GM19328 (cell line): ENCODE measurements around the gene CREB3L1.
A peak's percentile ranks its signal among the peaks of the same experiment; 100 is the strongest.
"Not testable (repeated sequence)": the region's sequence is repeated elsewhere in the genome, so short reads cannot be mapped to it uniquely, and the experiment has no call there.

ENCODE experiments used
- ATAC-seq: cut with Tn5 transposase; IDR thresholded peaks from one replicate; pipeline ENCODE4 v1.9.1; 2021; ENCODE audit warnings: mild to moderate bottlenecking, moderate library complexity; ENCODE audit not compliant: unreplicated experiment

CREB3L1 gene

DNA sequence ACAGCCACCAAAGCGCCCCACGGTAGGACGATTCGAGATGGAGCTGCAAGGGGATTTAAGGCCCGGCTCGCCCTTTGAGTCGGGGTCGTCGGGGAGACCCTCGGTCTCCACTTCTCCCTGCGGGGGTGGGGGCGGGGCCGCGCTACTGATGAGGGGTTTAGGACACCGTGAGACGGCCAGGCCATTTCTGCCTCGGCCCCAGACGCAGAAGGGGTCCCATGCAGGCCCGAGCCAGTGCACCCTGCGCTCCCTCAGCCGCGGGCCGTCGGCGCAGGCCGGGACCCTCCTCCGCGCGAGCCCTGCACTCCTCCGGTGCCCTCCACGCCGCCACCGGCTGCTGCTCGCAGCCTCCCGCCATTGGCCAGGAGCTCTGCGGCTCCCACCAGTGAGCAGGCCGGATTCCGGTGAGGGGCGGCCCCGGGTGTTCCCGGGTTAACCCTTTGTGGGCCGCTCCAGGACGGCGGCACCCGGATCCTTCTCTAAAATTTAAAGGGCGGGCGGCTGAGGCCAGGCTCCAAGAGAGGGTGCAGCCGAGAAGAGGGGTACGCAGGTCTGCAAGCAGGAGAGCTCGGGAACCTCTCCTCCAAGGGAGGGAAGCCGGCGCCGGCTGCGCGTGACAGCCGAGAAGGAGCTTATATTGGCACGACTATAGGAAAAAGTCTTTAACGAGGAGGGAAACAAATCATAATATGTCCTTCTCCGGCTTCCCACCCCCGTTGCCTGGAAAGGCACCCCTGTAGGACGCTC is 18.0 kb downstream of the CREB3L1 start:
- ATAC-seq: peak; percentile 80

DNA sequence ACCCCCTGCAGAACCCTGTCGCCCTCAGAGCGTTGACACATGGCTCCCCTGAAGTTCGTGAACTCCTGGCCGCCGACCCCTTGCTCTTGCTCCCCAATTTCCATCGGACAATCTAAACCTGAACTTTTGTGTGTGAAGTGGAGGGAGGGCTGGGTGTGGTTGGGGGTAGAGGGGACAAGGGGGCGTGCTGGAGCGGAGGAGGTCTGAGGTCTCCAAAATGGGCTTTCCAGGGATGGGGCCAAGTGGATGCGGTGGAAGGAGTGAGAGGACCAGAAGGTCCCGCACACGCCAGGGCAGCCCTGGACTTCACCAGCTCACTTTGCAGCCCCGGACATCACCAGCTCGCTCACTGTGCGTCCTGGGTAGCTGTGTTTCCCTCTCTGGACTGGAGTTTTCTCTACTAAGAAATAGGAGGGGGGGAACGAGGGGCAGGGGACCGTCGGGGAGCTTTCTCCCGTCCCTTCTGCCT is 18.6 kb downstream of the CREB3L1 start:
- no peak for ATAC-seq

DNA sequence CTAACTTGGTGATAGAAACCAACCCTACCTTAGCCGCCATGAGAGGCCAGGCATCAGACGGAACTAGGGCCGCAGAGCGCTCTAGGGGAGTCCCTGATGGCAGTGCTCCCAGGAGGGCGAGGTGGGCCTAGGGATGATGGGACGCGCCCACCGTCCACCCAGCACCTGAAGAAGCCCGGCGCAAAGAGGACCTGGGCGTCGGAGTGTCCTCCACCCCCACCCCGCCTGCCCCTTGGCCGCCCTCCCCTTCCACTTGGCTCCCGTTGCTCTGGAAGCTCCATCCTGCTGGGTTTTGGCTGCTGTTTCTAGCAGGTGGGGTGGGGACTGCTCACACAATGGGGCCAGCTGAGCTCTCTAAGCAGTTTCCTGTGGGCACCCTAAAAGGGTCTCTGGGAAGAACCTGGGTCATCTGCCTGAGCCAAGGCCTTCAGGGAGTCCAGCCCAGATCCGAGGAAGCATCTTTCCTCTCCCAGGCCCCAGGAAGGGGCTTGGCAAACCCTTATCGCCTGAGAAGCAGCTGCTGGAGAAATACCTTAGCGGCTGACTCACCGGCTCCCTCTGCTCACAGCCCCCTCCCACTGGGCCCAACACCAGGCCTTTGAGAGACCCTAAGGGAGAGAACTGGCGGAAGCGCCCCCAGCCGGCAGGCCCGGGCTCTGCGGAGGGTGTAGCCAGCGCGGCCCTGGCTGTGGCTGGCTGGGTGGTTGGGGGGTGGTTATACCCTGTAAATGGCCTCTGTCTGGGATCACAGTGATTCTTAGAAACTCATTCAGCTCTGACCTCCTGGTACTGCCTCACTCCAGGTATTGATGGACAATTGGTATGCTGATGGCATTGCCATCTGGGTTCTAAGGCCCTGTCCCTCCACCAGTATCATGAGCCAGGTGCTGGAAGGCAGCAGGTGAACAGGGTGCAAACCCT is 19.3 kb downstream of the CREB3L1 start:
- no peak for ATAC-seq

DNA sequence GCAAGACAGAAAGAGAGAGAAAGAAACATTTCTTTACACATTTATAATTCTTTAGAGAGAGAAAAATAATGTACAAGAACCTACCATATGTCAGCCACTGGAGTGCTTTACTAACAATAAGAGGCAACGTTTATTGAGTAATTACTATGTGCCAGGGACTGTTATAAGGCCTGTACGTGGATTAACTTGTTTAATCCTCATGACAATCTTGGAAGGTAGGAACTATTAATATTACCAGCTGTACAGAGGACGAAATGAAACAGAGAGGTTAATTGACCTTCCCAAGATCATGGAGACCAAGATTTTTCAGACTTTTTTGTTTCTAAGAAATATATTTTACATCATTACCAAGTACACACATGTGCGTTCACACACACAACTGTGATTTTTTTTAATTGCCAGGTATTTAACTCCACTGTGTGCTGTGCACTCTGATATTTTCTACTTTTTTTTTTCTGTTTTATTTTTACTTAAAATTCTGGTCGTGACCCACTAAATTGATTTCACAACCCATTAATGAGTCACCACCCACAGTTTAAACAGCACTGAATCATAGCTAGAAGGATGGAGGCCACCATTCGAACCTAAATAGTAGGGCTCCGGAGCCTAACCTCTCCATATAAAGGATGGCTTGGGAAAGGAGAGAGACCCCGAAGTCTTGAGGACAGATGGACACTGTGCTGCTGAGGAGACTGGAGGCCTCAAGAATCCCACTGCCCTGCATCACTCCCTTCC is 21.4 kb downstream of the CREB3L1 start:
- ATAC-seq: no peak

DNA sequence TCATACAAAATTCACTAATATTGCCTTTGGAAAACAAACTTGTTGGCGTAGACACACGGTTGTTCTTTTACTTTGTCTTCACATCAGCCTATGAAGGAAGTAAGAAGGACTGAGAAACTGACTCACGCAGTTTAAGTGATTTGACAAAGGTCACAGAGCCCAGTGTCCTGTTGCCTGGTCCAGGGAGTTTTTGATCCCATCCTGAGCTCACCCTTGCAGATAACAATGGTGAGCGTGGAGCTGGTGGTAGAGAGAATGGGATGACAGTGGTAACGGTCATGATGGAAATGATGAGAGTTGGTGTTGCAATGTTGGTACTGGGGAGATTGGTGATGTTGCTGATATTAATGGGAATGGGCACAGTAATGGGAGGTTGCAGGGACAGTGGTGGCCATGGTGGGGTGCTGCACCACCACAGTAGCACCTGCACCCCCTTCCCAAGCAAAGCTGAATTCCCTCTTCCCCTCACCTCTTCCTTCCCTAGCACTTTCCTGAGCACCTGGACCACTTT is 22.0 kb downstream of the CREB3L1 start:
- no peak for ATAC-seq

DNA sequence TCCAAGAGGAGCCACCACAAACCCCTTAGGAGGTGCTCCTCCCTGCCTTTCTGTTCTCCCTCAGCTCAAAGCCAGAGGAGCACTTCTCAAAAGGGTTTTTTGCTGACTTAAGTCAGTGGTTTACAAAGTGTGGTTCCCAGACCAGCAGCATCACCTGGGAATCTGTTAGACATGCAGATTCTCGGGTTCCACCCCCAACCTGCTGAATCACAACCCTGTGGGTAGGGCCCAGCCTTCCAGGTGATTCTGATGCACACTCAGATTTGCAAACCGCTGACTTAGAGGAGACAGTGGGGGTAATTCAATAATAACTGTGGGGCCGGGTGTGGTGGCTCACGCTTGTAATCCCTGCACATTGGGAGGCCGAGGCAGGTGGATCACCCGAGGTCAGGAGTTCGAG is 22.8 kb downstream of the CREB3L1 start:
- ATAC-seq: no peak

DNA sequence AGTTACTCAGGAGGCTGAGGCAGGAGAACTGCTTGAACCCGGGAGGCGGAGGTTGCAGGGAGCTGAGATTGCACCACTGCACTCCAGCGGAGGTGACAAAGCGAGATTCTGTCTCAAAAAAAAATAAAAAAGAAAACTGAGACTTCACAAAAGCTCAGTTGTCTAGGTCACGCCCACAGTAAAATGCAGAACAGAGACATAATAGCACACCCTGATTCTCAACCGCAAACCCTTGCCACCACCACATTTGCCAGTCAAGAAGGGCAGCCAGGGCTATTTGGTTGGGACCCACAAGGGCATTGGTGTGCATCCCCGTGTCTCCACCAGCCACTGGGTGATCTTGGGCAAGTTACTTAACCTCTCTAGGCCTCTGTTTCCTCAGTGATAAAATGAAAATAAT is 25.4 kb downstream of the CREB3L1 start:
- ATAC-seq: no peak

DNA sequence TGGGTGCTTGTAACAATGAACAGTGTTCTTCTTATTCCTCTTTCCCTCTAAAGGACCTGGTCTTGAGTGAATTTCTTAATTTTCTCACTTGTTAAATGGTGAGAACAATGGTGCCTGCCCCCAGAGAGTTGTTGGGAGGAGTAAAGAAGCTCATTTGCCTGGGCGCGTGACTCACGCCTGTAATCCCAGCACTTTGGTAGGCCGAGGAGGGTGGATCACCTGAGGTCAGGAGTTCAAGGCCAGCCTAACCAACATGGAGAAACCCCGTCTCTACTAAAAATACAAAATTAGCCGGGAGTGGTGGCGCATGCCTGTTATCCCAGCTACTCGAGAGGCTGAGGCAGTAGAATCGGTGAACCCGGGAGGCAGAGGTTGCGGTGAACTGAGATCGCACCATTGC is 26.6 kb downstream of the CREB3L1 start:
- ATAC-seq: not testable (repeated sequence)

DNA sequence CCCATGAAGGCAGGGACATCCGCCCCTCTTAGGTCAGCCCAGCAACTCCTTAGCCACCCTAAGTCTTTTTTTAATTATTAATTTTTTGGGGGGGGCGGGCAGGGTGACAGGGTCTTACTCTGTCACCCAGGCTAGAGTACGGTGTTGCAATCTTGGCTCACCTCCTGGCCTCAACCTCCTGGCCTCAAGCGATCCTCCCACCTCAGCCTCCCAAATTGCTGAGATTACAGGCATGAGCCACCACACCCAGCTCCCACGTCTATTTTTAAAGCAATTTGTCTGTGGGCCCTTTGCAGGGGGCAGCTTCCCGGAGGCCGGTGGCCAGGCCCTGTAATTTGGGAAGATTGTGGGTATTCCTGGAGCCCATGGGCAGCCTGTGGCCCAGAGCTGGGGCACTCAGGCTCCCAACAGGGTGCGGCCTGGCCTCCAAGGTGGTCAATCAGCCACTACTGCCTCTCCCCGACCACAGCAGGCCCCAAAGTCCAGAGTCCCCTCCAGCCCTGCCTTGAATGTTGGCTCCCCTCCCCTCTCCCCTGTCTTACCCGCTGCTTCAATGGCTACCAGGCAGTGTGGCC is 27.2 kb downstream of the CREB3L1 start:
- ATAC-seq: no peak

DNA sequence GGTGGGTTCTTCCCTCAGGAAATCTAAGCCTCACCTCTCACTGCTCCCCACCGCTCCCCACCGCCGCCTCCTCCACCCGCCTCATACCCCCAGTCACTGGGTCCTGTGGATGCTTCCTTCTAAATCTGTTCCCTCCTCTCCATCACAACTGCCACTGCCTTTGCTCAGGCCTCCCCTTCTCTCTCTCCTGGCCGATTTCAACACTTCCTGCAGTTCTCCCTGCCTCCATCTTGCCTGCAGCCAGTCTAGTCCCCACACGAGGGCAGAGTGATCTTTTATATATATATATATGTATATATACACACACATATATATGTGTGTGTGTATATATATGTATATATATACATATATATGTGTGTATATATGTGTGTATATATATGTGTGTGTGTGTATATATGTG is 27.8 kb downstream of the CREB3L1 start:
- ATAC-seq: no peak

DNA sequence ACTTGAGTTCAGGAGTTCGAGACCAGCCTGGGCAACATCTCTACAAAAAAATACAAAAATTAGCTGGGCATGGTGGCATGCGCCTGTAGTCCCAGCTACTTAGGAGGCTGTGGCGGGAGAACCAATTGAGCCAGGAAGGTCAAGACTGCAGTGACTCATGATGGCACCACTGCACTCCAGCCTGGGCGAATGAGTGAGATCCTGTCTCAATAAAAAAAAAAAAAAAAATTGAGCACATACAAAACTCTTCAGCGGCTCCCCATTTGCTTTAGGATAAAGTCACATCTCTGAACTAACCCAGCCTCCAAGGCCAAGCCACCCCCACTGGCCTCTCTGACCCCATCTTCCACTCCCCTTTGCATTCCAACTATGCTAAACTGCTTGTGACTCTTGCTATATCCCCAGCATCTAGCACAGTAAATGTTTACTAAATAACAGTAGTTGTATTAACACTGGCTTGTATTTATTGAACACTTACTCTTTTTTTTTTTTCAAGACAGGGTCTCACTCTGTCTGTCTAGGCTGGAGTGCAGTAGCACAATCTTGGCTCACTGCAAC is 28.9 kb downstream of the CREB3L1 start:
- ATAC-seq: no peak

DNA sequence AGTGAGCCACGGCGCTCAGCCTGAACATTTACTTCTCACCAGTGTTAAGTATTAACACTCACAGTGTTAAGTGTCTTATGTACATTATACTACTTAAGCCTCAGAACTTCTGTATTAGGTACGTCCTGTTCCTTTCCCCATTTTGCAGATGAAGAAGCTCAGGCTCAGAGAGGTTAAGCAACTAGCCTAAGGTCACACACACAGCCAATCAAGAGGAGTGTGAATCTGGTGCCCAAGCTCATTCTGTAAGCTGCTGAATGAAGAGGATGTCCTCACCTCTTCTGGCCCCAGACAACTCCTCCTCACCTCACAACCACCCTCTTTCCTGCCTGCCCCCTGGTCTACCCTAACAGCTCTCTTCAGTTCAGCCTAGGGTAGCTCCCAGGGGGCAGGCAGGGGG is 29.9 kb downstream of the CREB3L1 start:
- ATAC-seq: no peak

DNA sequence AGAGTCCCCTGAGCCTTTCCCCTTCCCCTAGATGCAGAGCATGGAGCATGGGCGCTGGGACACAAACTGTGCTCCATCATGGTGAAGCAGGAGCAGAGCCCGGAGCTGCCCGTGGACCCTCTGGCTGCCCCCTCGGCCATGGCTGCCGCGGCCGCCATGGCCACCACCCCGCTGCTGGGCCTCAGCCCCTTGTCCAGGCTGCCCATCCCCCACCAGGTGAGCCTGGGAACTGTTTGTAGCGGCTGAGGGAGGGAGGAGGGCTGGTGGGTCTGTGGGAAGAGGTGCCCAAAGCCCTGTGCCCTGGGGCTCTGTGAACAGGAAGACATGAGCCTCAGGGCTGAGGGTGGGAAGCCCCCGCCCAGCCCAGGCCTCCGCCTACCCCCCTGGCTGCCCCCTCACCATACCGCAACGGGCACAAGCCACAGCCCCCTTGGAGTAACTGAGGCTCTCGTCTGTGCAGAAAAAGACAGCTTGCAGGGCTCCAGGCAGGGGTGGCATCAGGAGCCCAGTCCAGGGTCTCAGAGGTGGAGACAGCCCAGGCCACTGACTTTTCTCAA is 30.4 kb downstream of the CREB3L1 start:
- ATAC-seq: no peak

DNA sequence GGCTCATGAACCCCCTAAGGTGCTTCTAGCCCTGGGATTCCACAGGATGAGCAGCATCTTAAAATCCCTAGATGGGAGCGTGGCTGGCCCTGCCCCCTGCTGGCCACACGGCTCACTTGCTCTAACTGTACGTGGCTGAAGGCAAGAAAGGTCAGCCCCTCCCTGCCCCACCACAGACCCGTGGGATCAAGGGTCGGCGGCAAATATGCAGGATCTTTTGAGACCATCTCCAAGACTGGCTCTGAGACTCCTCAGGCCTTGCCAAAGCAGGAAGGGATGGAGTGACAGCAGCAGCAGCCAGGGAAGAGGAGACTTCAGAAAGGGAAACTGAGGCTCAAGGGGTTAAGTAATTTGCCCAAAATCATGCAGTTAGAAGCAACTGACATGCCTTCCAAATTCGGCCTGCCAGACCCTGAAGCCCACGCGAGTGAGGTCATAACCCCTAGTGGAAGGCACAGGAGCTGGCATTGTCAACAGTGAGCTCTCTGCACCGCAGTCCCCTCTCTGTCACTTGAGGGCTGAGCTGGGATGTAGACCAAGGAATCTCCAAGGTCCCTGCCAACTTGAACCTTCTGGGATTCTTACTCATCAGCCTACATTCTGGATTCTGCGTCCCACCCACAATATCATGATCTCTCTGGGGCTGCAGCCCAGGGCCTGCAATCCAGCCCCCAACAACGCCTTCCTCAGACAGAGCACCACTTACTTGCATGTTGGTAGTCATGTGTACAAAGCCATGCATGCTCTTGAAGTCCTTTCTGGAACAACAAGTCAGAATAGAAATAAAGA is 31.4 kb downstream of the CREB3L1 start:
- ATAC-seq: no peak

DNA sequence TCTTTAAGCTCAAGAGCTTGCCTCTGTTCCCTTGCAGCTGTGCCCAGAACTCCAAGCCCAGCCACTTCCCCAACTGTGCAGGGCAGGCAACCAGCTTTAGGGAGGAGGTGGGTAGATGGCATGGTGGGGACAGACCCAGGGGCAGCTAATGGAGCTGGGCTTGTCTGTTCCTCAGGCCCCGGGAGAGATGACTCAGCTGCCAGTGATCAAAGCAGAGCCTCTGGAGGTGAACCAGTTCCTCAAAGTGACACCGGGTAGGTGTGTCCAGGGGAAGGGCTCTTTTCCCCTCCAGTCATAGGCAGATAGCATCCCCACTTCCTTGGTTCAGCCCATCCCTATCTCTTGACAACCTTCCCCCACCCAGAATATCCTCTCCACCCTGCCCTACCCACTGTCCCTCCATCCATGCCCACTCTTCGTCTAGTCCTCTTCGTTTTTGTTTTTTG is 32.4 kb downstream of the CREB3L1 start:
- no peak for ATAC-seq

DNA sequence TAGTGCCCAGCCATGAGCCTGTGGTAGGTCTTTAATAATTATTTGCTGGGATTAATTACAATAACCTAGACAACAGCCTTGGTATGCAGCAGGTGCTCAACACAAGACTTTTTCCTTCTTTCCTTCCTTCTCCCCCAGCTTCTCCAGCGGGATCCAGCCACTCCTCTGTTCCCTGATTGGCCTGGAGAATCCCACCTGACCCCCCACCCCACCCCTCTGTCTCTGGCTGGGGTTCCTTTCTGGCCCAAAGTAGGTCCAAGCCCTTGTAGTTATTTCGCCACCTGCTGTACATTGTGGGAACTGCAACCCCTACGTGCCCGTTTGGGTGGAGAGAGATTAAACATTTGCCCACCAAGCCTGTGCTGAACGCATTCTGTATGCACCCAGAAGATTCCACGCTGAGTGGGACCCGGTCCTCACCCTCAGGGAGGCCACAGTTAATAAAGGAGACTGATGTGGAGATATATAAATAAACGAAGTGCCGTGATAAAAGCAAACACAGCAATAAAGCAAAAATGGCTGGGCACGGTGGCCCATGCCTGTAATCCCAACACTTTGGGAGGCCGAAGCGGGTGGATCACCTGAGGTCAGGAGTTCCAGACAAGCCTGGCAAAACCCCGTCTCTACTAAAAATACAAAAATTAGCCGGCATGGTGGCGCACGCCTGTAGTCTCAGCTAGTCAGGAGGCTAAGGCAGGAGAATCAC is 37.7 kb downstream of the CREB3L1 start:
- ATAC-seq: no peak

DNA sequence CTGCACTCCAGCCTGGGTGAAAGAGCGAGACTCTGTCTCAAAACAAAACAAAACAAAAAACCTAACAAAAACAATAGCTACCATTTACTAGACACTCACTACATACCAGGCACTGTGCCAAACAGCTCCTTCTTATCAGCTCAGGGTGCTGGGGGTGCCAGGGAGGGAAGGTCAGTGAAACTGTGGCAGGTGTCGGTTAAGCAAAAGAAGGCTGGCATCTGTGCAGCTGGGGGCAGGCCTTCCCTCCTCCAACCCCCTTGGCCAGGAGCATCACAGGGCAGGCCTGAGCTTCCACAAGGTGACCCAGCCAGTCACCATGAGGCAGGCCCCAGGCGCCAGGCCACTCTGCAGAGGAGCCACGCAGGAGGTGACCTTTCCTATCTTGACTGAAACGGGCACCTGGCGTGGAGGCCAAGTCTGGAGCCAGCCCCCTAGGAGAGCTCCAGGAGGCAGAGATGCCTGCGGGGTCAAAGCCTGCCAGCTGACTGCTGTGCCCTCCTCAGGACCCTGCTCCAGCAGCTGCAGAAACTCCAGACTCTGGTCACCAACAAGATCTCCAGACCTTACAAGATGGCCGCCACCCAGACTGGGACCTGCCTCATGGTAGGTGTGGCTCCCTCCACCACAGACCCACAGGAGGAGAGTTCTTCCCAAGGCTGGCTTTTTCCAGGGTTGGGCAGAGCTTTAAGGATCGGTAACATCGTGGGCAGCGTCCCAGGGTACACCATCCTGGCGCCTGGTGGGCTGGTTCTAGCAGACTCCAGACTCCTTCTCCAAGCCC is 38.5 kb downstream of the CREB3L1 start:
- no peak for ATAC-seq

DNA sequence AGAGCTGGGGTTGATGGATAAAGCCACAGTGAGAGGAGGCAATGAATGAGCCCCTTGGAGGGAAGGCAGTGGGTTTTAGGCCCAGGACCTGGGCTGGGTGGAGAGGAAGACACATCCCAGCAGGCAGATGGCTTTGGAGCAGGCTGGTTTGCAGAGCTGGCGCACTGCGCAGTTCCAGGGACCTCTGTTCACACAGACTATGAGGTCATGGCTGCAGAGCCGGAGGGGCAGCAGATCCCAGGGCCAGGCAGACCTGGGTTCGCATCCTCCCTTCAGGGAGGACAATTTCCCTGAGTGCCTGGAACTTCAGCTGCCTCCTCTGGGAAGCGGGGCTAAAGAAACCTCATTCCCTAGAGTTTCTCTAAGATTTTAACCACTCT is 41.6 kb downstream of the CREB3L1 start:
- ATAC-seq: no peak
